ENCODE data around the gene MAPK8IP2. TPM values are rescaled to one million over a fixed set of nuclear protein-coding genes. Genes with fewer than 3 reads are reported as not detected.
A peak's percentile ranks its signal among the peaks of the same experiment; 100 is the strongest.

The MAPK8IP2 gene
- polyA plus RNA-seq, 2 of the 4 experiments (the other 2 are of a cell fraction), result 0.76 to 3.0 TPM

DNA sequence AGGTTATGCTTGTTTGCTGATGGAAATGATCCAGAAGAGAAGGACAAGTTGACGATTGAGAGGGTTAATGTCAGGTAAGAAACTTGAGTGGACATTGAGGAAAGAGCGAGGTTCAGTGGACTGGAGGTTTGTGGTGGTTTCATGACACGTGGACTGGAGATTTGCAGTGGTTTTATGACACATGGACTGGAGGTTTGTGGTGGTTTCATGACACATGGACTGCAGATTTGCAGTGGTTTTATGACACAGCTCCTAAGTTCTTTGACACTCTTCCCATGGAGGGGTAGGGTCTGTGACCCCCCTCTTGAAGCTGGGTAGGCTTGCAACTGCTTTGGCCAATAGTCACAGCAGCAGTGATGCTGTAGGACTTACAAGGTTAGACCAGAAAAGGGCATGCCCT lies 5.4 kb upstream of the MAPK8IP2 start:
- ChIA-PET POLR2A (no interaction called here), CTCF (no interaction called here)
- TF ChIP-seq KDM5A (IDR thresholded peaks at IDR 0.05) (no peak), EHMT2 (IDR thresholded peaks at IDR 0.05; ENCODE audit: low read depth) (no peak), KDM1A (IDR thresholded peaks at IDR 0.05; ENCODE audit: low read depth) (no peak), RFX5 (IDR thresholded peaks at IDR 0.05) (no peak), HEYL (CRISPR knock-in tag; IDR thresholded peaks at IDR 0.05) (no peak), MAFK (IDR thresholded peaks at IDR 0.05; ENCODE audit: partially characterized antibody) (no peak), ZSCAN20 (CRISPR knock-in tag; IDR thresholded peaks at IDR 0.05) (no peak)
- TF ChIP-seq, protein P1, sequence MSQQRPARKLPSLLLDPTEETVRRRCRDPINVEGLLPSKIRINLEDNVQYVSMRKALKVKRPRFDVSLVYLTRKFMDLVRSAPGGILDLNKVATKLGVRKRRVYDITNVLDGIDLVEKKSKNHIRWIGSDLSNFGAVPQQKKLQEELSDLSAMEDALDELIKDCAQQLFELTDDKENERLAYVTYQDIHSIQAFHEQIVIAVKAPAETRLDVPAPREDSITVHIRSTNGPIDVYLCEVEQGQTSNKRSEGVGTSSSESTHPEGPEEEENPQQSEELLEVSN (IDR thresholded peaks at IDR 0.05; ENCODE audit: borderline replicate concordance, low read depth), result no peak
- TF ChIP-seq, protein P2, sequence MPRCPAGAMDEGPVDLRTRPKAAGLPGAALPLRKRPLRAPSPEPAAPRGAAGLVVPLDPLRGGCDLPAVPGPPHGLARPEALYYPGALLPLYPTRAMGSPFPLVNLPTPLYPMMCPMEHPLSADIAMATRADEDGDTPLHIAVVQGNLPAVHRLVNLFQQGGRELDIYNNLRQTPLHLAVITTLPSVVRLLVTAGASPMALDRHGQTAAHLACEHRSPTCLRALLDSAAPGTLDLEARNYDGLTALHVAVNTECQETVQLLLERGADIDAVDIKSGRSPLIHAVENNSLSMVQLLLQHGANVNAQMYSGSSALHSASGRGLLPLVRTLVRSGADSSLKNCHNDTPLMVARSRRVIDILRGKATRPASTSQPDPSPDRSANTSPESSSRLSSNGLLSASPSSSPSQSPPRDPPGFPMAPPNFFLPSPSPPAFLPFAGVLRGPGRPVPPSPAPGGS (IDR thresholded peaks at IDR 0.05), result no peak
- TF ChIP-seq, protein P3, sequence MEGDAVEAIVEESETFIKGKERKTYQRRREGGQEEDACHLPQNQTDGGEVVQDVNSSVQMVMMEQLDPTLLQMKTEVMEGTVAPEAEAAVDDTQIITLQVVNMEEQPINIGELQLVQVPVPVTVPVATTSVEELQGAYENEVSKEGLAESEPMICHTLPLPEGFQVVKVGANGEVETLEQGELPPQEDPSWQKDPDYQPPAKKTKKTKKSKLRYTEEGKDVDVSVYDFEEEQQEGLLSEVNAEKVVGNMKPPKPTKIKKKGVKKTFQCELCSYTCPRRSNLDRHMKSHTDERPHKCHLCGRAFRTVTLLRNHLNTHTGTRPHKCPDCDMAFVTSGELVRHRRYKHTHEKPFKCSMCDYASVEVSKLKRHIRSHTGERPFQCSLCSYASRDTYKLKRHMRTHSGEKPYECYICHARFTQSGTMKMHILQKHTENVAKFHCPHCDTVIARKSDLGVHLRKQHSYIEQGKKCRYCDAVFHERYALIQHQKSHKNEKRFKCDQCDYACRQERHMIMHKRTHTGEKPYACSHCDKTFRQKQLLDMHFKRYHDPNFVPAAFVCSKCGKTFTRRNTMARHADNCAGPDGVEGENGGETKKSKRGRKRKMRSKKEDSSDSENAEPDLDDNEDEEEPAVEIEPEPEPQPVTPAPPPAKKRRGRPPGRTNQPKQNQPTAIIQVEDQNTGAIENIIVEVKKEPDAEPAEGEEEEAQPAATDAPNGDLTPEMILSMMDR (IDR thresholded peaks at IDR 0.05), result no peak
- 56% methylated on average over 3 of the region's 3 CpGs for WGBS (ENCODE audit: missing lambda C conversion rate)
- H3K4me1 ChIP-seq, result no peaks in the 10 kb centered on the region
- no peak overlapping the region for H3K4me3 ChIP-seq
- ATAC-seq (no peak), DNase-seq (ENCODE audit: low read depth in 1 of 2, low spot score in 1 of 2) (no peak), FAIRE-seq (no peak)
- no peak overlapping the region for H3K4me2 ChIP-seq
- H3K9me3 ChIP-seq, result no peaks in the 10 kb centered on the region
- H3K27ac ChIP-seq, result no peak overlapping the region

DNA sequence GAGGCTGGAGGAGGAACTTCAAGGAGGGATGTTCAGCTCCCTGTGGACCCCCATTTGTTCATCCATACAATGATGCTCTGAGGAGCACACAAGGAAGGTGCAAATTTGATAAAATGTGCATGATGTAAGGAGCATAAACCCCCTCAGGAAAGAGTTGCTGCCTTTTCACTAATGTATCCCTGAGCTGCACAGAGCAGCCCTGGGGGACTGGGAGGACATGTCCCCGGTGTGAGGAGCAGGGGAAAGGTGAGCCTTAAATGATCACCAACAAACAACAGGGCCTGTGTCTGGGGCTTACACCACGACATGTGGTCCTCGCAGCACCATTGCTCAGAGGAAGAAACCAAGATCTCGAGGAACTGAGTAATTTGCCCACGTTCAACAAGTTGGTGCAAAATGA lies 3.5 kb upstream of the MAPK8IP2 start:
- FAIRE-seq, result no peak
- POLR2A ChIA-PET, result no interaction called here
- H3K4me3 ChIP-seq, result no peak overlapping the region

DNA sequence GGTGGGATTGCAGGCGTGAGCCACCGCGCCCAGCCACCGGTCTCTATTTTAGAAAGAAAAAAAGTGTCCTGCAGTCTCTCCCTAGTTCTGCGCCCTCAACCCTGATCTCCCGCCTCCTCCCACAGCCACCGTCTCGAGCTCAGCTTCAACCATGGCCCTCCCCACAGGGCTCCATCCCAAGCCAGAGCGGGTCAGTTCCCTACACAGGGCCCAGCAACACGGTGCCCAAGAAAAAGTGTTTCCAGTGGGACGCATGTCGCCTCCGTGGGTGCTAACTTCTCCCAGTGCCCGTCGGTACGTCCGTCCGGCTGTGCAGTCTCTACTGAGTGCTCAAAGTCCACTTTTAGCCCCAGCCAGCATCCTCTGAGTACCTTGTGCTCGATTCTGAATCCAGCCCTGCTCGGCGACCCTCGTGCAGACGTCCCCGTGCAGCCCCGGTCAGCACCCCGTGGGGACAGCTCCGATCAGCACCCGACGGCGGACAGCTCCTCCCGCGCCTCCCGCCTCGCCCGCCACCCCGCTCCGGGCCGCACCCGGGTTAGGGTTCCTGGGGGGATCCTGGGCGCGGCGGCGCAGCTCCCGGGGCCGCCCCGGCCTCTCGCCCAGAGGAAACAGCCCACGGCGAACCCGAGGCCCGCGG lies 657 bp upstream of the MAPK8IP2 start:
- ChIA-PET CTCF (no interaction called here), POLR2A (interaction anchor here (0.7 kb wide), 1 partner anchor 15 kb away, joined by 4 read pairs; no protein-coding TSS in a partner anchor)
- FAIRE-seq (no peak), DNase-seq (ENCODE audit: low read depth in 1 of 2, low spot score in 1 of 2) (no peak), ATAC-seq (peak; percentile 76 to 80)
- Histone ChIP-seq H3K9me3 (no peaks in the 10 kb centered on the region), H3K4me3 (peak overlapping the region; percentile 56), H3K27ac (peak overlapping the region in 1 of 2 experiments; percentile 79; a peak in 3 of 6 replicates), H3K4me2 (peak overlapping the region; percentile 97), H3K4me1 (peaks cover 4% of the 10 kb centered on the region; the same call in 1 of the 3 replicates)
- WGBS (ENCODE audit: missing lambda C conversion rate), result 67% methylated on average over 19 of the region's 52 CpGs
- TF ChIP-seq ZC3H11A (IDR thresholded peaks at IDR 0.05) (no peak), HDAC2 (IDR thresholded peaks at IDR 0.05) (no peak), HOXB13 (CRISPR knock-in tag; IDR thresholded peaks at IDR 0.05; ENCODE audit: low read depth) (peak; percentile 62; the same call in 1 of the 2 replicates), HOXB5 (CRISPR knock-in tag; IDR thresholded peaks at IDR 0.05) (peak; percentile 50; the same call in 1 of the 2 replicates), EHMT2 (IDR thresholded peaks at IDR 0.05; ENCODE audit: low read depth) (peak; percentile 96)
- TF ChIP-seq, protein P4, sequence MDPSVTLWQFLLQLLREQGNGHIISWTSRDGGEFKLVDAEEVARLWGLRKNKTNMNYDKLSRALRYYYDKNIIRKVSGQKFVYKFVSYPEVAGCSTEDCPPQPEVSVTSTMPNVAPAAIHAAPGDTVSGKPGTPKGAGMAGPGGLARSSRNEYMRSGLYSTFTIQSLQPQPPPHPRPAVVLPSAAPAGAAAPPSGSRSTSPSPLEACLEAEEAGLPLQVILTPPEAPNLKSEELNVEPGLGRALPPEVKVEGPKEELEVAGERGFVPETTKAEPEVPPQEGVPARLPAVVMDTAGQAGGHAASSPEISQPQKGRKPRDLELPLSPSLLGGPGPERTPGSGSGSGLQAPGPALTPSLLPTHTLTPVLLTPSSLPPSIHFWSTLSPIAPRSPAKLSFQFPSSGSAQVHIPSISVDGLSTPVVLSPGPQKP (IDR thresholded peaks at IDR 0.05; ENCODE audit: low read depth, low read length), result no peak
- TF ChIP-seq, protein P5, sequence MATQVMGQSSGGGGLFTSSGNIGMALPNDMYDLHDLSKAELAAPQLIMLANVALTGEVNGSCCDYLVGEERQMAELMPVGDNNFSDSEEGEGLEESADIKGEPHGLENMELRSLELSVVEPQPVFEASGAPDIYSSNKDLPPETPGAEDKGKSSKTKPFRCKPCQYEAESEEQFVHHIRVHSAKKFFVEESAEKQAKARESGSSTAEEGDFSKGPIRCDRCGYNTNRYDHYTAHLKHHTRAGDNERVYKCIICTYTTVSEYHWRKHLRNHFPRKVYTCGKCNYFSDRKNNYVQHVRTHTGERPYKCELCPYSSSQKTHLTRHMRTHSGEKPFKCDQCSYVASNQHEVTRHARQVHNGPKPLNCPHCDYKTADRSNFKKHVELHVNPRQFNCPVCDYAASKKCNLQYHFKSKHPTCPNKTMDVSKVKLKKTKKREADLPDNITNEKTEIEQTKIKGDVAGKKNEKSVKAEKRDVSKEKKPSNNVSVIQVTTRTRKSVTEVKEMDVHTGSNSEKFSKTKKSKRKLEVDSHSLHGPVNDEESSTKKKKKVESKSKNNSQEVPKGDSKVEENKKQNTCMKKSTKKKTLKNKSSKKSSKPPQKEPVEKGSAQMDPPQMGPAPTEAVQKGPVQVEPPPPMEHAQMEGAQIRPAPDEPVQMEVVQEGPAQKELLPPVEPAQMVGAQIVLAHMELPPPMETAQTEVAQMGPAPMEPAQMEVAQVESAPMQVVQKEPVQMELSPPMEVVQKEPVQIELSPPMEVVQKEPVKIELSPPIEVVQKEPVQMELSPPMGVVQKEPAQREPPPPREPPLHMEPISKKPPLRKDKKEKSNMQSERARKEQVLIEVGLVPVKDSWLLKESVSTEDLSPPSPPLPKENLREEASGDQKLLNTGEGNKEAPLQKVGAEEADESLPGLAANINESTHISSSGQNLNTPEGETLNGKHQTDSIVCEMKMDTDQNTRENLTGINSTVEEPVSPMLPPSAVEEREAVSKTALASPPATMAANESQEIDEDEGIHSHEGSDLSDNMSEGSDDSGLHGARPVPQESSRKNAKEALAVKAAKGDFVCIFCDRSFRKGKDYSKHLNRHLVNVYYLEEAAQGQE (IDR thresholded peaks at IDR 0.05), result peak; percentile 96

More for the DNA sequence above, 3.5 kb upstream of the MAPK8IP2 start:
- Histone ChIP-seq H3K4me2 (no peak overlapping the region), H3K9me3 (no peaks in the 10 kb centered on the region), H3K27ac (no peak overlapping the region), H3K4me1 (peaks cover 4% of the 10 kb centered on the region; the same call in 1 of the 3 replicates)
- no peak for ATAC-seq
- 46% methylated on average over 5 of the region's 5 CpGs for WGBS (ENCODE audit: missing lambda C conversion rate)
- TF ChIP-seq EP300 (IDR thresholded peaks at IDR 0.05), result no peak
- no peak for TF ChIP-seq EHMT2 (IDR thresholded peaks at IDR 0.05; ENCODE audit: low read depth)
- TF ChIP-seq POLR2A (IDR thresholded peaks at IDR 0.05; ENCODE audit: low read length), result no peak
- TF ChIP-seq HOXB13 (CRISPR knock-in tag; IDR thresholded peaks at IDR 0.05; ENCODE audit: low read depth), result no peak
- TF ChIP-seq MAZ (IDR thresholded peaks at IDR 0.05; ENCODE audit: borderline replicate concordance, low read depth, low read length), result no peak
- no peak for TF ChIP-seq POLR2AphosphoS2 (conservative IDR thresholded peaks at IDR 0.05; ENCODE audit: low read length)
- TF ChIP-seq CHD4 (IDR thresholded peaks at IDR 0.05; ENCODE audit: borderline replicate concordance), result no peak
- no peak for TF ChIP-seq PHF8 (IDR thresholded peaks at IDR 0.05; ENCODE audit: borderline replicate concordance, low read depth)
- no peak for TF ChIP-seq JUNB (IDR thresholded peaks at IDR 0.05)
- TF ChIP-seq, protein P6, sequence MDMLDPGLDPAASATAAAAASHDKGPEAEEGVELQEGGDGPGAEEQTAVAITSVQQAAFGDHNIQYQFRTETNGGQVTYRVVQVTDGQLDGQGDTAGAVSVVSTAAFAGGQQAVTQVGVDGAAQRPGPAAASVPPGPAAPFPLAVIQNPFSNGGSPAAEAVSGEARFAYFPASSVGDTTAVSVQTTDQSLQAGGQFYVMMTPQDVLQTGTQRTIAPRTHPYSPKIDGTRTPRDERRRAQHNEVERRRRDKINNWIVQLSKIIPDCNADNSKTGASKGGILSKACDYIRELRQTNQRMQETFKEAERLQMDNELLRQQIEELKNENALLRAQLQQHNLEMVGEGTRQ (IDR thresholded peaks at IDR 0.05), result no peak
- TF ChIP-seq MAFK (IDR thresholded peaks at IDR 0.05; ENCODE audit: partially characterized antibody), result no peak
- no peak for TF ChIP-seq FOSL2 (IDR thresholded peaks at IDR 0.05)
- TF ChIP-seq FOSL2 (CRISPR knock-in tag; IDR thresholded peaks at IDR 0.05), result no peak
- no peak for TF ChIP-seq ESRRA (IDR thresholded peaks at IDR 0.05; ENCODE audit: borderline replicate concordance, low read length)
- TF ChIP-seq CBX8 (IDR thresholded peaks at IDR 0.05), result no peak
- no peak for TF ChIP-seq FOSB (CRISPR knock-in tag; IDR thresholded peaks at IDR 0.05)
- CTCF ChIA-PET, result interaction anchor here (2.4 kb wide), 1 partner anchor 23 kb away, joined by 10 read pairs; no protein-coding TSS in a partner anchor
- DNase-seq (ENCODE audit: low read depth in 1 of 2, low spot score in 1 of 2), result no peak
